NCI-H2029 (cell line): ENCODE results near the gene KIAA0319L.

Experiments
- DNase-seq: peaks from one replicate; lab custom pipeline; 2025; lab: John Stamatoyannopoulos, UW

KIAA0319L gene

GRCh38 chr1:35443768-35444518, 113.3 kb downstream of the KIAA0319L start:
- no peak for DNase-seq

- no peak for DNase-seq
Observed at GRCh38 chr1:35442734-35443133, 114.5 kb downstream of the KIAA0319L start.

DNA sequence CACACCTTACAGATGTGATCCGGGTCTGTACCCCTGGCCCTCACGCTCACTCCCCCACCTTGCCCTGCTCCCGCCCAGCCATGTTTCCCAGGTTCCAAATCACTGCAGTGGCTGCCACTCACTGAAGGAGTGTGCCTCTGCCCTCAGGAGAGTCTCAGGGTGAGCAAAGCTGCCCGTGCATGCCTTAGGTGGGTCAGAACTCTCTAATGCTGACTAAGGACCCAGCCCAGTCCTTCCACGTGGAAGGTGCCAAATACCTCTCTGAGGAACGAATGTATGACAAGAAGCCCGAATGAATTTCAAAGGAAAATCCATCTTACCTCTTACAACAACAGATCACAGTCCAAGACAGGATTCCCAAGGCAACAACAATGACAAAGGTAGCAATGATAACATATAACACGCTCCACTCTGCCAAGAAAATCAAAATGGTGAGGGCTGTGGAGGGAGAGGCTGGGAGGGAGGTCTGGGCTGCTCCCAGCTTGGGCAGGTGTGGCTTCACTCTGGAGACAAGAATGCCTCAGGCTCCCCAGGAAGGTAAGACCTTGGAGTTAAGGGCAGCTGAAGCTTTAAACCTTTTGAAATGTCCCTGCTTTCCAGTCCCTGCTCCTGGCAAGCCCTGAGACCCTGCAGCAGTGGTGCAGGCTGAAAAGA, 115.2 kb downstream of the KIAA0319L start:
- no peak for DNase-seq

DNA sequence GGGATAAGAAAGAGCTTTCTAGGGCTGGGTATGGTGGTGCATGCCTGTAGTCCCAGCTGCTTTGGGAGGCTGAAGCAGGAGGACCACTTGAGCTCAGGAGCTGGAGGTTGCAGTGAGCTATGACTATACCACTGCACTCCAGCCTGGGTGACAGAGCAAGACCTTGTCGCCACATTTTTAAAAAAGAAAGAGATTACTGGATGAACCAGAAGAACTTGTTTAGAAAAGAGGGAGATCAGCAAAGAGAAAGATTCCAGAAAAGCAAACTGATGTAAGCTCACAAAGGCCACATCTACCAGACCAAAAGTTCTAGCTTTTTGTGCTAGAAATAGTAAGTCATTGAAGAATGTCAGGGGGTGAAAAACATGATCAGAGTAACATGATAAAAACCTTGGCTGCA, 117.6 kb downstream of the KIAA0319L start:
- no peak for DNase-seq

DNA sequence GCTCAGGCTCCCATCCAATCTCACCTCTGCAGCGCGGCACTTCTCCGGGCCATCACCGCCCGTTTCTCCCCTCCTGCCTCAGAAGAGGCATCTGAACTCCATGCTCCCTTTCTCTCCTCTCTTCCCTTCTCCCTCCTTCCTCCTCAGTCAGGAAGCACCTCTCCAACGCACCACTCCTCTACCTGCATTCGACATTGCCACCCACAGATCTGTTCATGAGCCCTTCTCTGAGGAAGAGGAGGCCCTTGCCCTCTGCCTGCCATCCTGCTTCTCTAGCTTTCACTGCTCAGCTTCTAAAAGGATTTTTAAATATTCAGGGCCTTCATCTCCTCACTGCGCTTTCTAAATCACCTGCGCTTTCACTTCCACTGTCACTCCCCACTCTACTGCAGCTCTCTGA, 120.0 kb downstream of the KIAA0319L start:
- DNase-seq: no peak

- DNase-seq: no peak
Observed at GRCh38 chr1:35436078-35436477, 121.1 kb downstream of the KIAA0319L start.

DNA sequence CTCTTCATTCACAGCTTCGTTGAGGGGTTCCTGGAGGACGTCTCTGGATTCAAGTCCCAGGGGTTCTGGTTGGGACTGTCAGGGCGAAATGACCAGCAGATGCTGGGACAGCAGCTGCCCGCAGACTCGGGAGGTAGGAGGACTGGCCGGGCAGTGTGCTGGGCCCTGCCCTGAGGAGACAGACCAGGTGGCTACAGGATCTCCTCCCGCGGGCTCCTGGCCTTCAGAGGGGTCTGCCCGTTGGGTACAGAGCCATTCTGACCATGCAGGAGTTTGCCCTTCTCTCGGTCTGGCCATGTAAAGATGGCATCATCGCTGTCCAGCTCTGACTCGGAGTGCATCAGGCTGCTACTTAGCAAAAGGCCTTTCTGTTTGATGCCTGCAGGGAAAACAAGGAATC, 122.5 kb downstream of the KIAA0319L start:
- DNase-seq: no peak

DNA sequence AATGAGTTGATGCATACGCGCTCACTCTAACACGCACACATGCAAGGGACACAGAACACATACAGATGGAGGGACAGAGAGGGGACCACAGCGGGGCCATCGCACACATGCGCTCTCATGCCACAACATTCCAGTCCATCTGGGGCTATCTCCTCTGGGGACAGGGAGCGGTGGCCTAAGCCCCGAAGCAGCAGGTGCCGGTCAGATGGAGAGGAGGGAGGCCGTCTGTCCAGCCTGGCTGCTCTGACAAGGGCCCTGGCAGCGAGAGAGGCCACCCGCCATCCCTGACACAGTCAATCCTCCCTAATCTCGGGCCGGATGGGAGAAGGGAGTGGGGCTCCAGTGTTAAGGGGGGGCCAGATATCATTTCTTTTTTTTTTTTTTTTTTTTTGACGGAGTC, 123.5 kb downstream of the KIAA0319L start:
- no peak for DNase-seq

- DNase-seq: no peak
Observed at GRCh38 chr1:35432231-35432630, 125.0 kb downstream of the KIAA0319L start.

DNA sequence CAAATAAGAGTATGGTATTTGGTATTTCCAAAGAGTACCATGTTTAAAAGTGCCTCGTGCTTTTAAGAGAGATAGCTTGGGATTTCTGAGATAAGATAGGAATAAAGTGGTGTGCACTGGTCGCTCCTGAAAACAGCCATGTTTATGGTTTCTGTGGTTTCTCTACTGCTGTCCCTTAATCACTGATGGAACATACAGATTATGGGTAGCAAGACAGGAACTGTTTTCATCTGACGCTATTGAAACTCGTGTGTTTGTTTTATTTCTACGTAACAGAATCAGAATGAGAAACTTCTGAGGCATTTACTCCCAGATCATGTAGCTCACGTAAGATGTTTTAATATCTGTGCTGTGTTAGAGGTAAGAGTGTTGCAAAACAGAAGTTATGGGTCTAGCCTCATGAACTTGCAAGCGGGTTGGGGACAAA, 126.0 kb downstream of the KIAA0319L start:
- no peak for DNase-seq

- no peak for DNase-seq
Observed at GRCh38 chr1:35430762-35431161, 126.4 kb downstream of the KIAA0319L start.

GRCh38 chr1:35428360-35428759, 128.8 kb downstream of the KIAA0319L start:
- DNase-seq: no peak

- DNase-seq: no peak
Observed at GRCh38 chr1:35426097-35426586, 131.1 kb downstream of the KIAA0319L start.

DNA sequence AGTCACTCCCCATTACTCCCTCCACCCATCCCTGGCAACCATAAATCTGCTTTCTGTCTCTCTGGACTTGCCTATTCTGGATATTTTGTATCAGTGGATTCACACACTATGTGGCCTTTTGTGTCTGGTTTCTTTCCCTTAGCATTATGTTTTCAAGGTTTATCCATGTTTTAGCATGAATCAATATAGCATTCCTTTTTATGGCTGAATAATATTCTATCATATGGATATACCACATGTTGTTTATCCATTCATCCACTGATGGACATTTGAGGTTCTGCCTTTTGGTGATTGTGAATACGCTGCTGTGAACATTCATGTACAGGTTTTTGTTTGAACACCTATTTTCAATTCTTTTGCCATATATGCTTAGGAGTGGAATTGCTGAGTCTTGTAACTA, 148.3 kb downstream of the KIAA0319L start:
- DNase-seq: no peak

- no peak for DNase-seq
Observed at GRCh38 chr1:35407743-35408142, 149.5 kb downstream of the KIAA0319L start.

- DNase-seq: no peak
Observed at GRCh38 chr1:35406103-35406502, 151.1 kb downstream of the KIAA0319L start.

DNA sequence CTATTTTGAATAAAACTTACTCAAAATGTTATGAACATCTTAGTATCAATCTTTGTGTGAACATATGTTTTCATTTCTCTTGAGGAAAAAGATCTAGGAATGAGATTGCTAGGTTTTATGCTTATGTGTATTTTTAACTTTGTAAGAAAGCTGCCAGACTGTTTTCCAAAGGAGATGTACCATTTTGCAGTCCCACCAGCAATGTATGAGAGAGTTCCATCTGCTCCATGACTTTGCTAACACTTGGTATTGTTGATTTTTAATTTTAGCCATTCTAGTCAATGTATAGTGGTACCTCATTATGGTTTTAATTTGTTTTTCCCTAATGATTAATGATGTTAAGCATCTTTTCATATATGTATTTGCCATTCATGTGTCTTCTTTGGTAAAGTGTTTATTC, 156.2 kb downstream of the KIAA0319L start:
- DNase-seq: no peak

- no peak for DNase-seq
Observed at GRCh38 chr1:35398739-35399138, 158.5 kb downstream of the KIAA0319L start.

DNA sequence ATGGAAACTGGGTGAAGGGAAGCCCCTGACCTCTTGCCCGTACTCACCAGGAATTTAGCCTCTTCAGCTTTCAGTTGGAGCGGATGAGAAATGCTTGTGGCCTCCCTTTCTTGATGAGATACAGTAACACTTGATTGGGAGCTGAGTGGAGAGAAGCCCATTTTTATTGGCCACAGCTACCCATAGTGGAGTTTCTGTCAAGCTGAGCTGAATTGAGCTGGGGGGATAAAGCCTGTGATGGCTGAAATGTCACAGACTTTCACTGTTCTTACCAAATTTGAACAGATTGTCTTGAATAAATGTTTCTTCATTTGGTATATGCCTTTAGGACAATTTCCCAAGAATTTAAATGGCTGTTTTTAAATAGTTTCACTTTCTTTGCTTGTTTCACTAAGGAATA, 162.8 kb downstream of the KIAA0319L start:
- DNase-seq: no peak

- no peak for DNase-seq
Observed at GRCh38 chr1:35390600-35391494, 166.4 kb downstream of the KIAA0319L start.

DNA sequence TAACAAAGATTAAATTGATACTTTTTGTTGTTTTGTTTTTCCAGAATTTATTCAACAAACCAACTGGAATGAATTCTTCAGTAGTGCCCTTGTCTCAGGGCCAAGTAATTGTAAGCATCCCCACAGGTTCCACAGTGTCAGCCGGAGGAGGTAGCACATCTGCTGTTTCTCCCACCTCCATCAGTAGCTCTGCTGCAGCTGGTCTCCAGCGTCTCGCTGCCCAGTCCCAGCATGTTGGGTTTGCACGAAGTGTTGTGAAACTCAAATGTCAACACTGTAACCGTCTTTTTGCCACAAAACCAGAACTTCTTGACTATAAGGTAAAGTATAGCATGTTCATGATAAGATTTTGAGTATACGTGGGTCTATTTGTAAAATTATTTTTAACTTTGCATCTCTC, 170.2 kb downstream of the KIAA0319L start:
- no peak for DNase-seq

- DNase-seq: no peak
Observed at GRCh38 chr1:35386290-35386689, 170.9 kb downstream of the KIAA0319L start.
